GM18519 (cell line): Measurements from ENCODE around the gene ZNF423.

Experiments used
- ATAC-seq: cut with Tn5 transposase; IDR thresholded peaks from one replicate; pipeline ENCODE4 v1.9.1; 2021; ENCODE audit warnings: mild to moderate bottlenecking, moderate library complexity; ENCODE audit not compliant: unreplicated experiment, low FRiP score

Gene ZNF423

GRCh38 chr16:49528060-49528865, 327.6 kb downstream of the ZNF423 start:
- ATAC-seq: no peak

GRCh38 chr16:49527611-49528010, 328.3 kb downstream of the ZNF423 start:
- no peak for ATAC-seq

GRCh38 chr16:49526860-49527365, 329.0 kb downstream of the ZNF423 start:
- no peak for ATAC-seq

GRCh38 chr16:49524947-49525315, 331.0 kb downstream of the ZNF423 start:
- ATAC-seq: no peak

- ATAC-seq: no peak
Measured at GRCh38 chr16:49524216-49524946, 331.5 kb downstream of the ZNF423 start.

GRCh38 chr16:49523435-49524159, 332.3 kb downstream of the ZNF423 start:
- no peak for ATAC-seq

GRCh38 chr16:49521734-49522325, 334.1 kb downstream of the ZNF423 start:
- ATAC-seq: no peak

- no peak for ATAC-seq
Measured at GRCh38 chr16:49520492-49521038, 335.3 kb downstream of the ZNF423 start.

GRCh38 chr16:49519741-49520140, 336.2 kb downstream of the ZNF423 start:
- ATAC-seq: no peak

- ATAC-seq: no peak
Measured at GRCh38 chr16:49519008-49519656, 336.8 kb downstream of the ZNF423 start.

- ATAC-seq: no peak
Measured at GRCh38 chr16:49516382-49517036, 339.4 kb downstream of the ZNF423 start.

- ATAC-seq: no peak
Measured at GRCh38 chr16:49515861-49516260, 340.1 kb downstream of the ZNF423 start.

GRCh38 chr16:49515016-49515565, 340.8 kb downstream of the ZNF423 start:
- no peak for ATAC-seq

- no peak for ATAC-seq
Measured at GRCh38 chr16:49514073-49514980, 341.6 kb downstream of the ZNF423 start.

- ATAC-seq: no peak
Measured at GRCh38 chr16:49513040-49513439, 342.9 kb downstream of the ZNF423 start.

- no peak for ATAC-seq
Measured at GRCh38 chr16:49510654-49511305, 345.1 kb downstream of the ZNF423 start.

GRCh38 chr16:49510141-49510540, 345.8 kb downstream of the ZNF423 start:
- ATAC-seq: no peak
